ENCODE results near the gene HDAC4. TPM values are rescaled to one million over a fixed set of nuclear protein-coding genes. Genes with fewer than 3 reads are reported as not detected.

HDAC4 gene
- total and polyA plus RNA-seq, 2 of the 8 experiments (the other 6 are each of a cell fraction or from before 2014, with no cell fraction given) = 15.4 to 31.5 TPM

DNA sequence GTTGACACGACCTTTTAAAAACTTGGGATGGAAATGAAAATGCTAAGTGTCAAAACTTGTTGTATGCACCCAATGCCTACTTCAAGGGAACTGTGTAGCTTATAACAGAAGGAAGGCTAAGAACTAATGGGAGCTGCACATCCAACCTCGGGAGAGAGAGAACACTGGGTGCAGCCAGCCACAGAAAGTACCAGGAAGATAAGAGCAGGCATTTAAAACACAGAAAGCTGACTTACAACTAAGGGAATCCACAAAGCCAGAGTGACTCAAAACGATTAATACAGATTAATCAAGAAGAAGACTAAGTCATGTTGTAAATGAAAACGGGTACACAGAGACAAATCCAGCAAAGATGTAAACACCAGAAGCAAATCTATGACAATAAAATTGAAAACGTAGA is 113.4 kb downstream of the HDAC4 start (continued):
- TF ChIP-seq, protein P1, sequence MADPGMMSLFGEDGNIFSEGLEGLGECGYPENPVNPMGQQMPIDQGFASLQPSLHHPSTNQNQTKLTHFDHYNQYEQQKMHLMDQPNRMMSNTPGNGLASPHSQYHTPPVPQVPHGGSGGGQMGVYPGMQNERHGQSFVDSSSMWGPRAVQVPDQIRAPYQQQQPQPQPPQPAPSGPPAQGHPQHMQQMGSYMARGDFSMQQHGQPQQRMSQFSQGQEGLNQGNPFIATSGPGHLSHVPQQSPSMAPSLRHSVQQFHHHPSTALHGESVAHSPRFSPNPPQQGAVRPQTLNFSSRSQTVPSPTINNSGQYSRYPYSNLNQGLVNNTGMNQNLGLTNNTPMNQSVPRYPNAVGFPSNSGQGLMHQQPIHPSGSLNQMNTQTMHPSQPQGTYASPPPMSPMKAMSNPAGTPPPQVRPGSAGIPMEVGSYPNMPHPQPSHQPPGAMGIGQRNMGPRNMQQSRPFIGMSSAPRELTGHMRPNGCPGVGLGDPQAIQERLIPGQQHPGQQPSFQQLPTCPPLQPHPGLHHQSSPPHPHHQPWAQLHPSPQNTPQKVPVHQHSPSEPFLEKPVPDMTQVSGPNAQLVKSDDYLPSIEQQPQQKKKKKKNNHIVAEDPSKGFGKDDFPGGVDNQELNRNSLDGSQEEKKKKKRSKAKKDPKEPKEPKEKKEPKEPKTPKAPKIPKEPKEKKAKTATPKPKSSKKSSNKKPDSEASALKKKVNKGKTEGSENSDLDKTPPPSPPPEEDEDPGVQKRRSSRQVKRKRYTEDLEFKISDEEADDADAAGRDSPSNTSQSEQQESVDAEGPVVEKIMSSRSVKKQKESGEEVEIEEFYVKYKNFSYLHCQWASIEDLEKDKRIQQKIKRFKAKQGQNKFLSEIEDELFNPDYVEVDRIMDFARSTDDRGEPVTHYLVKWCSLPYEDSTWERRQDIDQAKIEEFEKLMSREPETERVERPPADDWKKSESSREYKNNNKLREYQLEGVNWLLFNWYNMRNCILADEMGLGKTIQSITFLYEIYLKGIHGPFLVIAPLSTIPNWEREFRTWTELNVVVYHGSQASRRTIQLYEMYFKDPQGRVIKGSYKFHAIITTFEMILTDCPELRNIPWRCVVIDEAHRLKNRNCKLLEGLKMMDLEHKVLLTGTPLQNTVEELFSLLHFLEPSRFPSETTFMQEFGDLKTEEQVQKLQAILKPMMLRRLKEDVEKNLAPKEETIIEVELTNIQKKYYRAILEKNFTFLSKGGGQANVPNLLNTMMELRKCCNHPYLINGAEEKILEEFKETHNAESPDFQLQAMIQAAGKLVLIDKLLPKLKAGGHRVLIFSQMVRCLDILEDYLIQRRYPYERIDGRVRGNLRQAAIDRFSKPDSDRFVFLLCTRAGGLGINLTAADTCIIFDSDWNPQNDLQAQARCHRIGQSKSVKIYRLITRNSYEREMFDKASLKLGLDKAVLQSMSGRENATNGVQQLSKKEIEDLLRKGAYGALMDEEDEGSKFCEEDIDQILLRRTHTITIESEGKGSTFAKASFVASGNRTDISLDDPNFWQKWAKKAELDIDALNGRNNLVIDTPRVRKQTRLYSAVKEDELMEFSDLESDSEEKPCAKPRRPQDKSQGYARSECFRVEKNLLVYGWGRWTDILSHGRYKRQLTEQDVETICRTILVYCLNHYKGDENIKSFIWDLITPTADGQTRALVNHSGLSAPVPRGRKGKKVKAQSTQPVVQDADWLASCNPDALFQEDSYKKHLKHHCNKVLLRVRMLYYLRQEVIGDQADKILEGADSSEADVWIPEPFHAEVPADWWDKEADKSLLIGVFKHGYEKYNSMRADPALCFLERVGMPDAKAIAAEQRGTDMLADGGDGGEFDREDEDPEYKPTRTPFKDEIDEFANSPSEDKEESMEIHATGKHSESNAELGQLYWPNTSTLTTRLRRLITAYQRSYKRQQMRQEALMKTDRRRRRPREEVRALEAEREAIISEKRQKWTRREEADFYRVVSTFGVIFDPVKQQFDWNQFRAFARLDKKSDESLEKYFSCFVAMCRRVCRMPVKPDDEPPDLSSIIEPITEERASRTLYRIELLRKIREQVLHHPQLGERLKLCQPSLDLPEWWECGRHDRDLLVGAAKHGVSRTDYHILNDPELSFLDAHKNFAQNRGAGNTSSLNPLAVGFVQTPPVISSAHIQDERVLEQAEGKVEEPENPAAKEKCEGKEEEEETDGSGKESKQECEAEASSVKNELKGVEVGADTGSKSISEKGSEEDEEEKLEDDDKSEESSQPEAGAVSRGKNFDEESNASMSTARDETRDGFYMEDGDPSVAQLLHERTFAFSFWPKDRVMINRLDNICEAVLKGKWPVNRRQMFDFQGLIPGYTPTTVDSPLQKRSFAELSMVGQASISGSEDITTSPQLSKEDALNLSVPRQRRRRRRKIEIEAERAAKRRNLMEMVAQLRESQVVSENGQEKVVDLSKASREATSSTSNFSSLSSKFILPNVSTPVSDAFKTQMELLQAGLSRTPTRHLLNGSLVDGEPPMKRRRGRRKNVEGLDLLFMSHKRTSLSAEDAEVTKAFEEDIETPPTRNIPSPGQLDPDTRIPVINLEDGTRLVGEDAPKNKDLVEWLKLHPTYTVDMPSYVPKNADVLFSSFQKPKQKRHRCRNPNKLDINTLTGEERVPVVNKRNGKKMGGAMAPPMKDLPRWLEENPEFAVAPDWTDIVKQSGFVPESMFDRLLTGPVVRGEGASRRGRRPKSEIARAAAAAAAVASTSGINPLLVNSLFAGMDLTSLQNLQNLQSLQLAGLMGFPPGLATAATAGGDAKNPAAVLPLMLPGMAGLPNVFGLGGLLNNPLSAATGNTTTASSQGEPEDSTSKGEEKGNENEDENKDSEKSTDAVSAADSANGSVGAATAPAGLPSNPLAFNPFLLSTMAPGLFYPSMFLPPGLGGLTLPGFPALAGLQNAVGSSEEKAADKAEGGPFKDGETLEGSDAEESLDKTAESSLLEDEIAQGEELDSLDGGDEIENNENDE (IDR thresholded peaks at IDR 0.05; ENCODE audit: insufficient replicate concordance, low read length) = no peak
- no peak for TF ChIP-seq HDAC6 (IDR thresholded peaks at IDR 0.05; ENCODE audit: low read depth, low read length)
- TF ChIP-seq SIRT6 (IDR thresholded peaks at IDR 0.05; ENCODE audit: low read length) = no peak
- TF ChIP-seq GABPA (IDR thresholded peaks at IDR 0.05; ENCODE audit: borderline replicate concordance, insufficient read depth, low read length) = no peak
- no peak for TF ChIP-seq YY1 (IDR thresholded peaks at IDR 0.05; ENCODE audit: low read depth, low read length)
- TF ChIP-seq TCF12 (IDR thresholded peaks at IDR 0.05; ENCODE audit: low read depth, low read length) = no peak
- TF ChIP-seq, protein P2, sequence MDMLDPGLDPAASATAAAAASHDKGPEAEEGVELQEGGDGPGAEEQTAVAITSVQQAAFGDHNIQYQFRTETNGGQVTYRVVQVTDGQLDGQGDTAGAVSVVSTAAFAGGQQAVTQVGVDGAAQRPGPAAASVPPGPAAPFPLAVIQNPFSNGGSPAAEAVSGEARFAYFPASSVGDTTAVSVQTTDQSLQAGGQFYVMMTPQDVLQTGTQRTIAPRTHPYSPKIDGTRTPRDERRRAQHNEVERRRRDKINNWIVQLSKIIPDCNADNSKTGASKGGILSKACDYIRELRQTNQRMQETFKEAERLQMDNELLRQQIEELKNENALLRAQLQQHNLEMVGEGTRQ (IDR thresholded peaks at IDR 0.05; ENCODE audit: low read length) = no peak
- no peak for TF ChIP-seq NRF1 (IDR thresholded peaks at IDR 0.05; ENCODE audit: low read depth, low read length)
- no peak for TF ChIP-seq CHD1 (IDR thresholded peaks at IDR 0.05; ENCODE audit: low read depth, low read length)
- no peak for TF ChIP-seq JUND (IDR thresholded peaks at IDR 0.05; ENCODE audit: low read length)
- no peak for TF ChIP-seq TEAD4 (IDR thresholded peaks at IDR 0.05; ENCODE audit: low read depth, low read length)
- no peak for TF ChIP-seq EZH2 (IDR thresholded peaks at IDR 0.05; ENCODE audit: low read depth, low read length, severe bottlenecking)

Data from H1 (cell line).